GM21825 (cell line): ENCODE results near the gene INSYN2A.

Source experiments
- ATAC-seq: cut with Tn5 transposase; IDR thresholded peaks from one replicate; pipeline ENCODE4 v1.9.1; 2021; ENCODE audit warnings: mild to moderate bottlenecking, moderate library complexity; ENCODE audit not compliant: unreplicated experiment

Gene INSYN2A, protein sequence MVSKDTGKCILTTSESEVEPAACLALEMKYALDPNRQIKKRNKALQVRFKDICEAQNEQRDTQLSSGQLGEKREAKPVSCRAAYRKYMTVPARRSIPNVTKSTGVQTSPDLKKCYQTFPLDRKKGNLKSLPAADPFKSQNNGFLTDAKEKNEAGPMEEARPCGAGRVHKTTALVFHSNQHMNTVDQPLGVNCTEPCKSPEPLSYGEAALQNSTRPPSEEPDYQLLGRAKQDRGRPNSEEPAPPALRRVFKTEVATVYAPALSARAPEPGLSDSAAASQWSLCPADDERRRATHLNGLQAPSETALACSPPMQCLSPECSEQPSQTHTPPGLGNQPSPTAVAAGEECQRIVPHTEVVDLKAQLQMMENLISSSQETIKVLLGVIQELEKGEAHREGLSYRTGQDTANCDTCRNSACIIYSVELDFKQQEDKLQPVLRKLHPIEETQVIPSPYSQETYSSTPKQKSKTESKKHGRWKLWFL

GRCh38 chr10:127196282-127197153, at the start of gene INSYN2A:
Gene INSYN2A (minus strand): TSS chr10:127196591. CDS start chr10:127176395, 20,196 bp downstream.
- ATAC-seq, result no peak

- no peak for ATAC-seq
Measured at GRCh38 chr10:127245456-127245855, 49.1 kb upstream of the INSYN2A start.

- no peak for ATAC-seq
Measured at GRCh38 chr10:127243490-127244272, 47.3 kb upstream of the INSYN2A start.

DNA sequence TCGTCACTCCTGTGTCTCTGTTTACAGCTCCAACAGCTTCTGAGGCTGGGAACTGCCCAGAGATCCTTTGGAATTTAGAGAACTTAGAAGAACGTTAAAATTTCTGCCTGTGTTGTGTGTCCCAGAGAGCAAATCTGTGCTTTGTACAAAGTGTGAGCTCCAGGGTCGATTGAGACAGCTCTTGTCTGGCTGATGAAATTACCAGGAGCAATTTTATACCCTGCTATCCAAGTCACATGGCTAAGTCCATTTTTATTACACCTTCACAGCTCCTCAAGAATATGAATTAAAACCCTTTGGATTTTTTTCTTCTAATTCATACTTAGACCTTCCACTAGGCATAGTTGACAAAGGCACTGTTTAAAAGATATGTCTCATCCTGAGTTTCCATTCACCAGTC, 46.5 kb upstream of the INSYN2A start:
- ATAC-seq, result no peak

DNA sequence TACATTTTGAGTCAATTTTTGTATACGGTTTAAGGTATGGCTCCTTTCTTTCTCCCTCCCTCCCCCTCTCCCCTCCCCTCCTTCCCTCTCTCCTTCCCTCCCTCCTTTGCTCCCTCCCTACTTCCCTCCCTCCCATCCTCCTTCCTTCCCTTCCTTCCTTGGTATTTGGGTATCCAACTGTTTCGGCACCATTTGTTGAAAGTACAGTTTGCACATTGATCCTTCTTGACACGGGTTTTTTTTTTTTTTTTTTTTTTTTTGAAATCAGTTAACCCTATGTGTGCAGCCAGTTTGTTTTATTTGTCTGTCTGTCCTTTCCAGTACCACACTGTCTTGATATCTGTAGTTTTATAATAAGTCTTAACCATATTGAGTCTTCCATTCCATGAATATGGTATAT, 39.9 kb upstream of the INSYN2A start:
- ATAC-seq, result no peak

DNA sequence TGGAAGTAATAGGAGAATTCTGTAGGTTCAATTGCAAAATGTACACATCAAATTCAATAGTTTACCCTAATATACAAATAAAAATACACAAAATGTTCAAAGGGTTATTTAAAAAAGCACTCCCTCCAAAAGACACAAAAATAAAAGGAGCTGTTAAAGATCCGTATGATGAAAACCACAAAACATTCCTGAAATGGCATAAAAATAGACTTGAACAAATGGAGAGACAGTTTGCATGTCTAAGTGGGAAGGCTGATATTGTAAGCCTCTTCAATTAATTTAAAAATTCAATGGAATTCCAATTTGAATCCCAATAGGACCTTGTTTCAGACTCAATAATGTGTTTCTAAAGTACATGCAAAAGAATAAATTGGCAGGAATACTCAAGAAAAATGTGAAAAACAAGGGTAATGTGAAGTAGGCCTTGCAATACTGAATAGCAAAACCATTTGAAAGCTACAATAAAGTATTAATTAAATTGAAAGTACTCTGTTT, 38.0 kb upstream of the INSYN2A start:
- no peak for ATAC-seq

GRCh38 chr10:127228195-127228787, 31.9 kb upstream of the INSYN2A start:
- no peak for ATAC-seq

- ATAC-seq, result no peak
Measured at GRCh38 chr10:127227663-127228062, 31.3 kb upstream of the INSYN2A start.

GRCh38 chr10:127227027-127227426, 30.6 kb upstream of the INSYN2A start:
- ATAC-seq, result no peak

- ATAC-seq, result no peak
Measured at GRCh38 chr10:127221281-127221680, 24.9 kb upstream of the INSYN2A start.

GRCh38 chr10:127218658-127219057, 22.3 kb upstream of the INSYN2A start:
- no peak for ATAC-seq

GRCh38 chr10:127216786-127217185, 20.4 kb upstream of the INSYN2A start:
- no peak for ATAC-seq

DNA sequence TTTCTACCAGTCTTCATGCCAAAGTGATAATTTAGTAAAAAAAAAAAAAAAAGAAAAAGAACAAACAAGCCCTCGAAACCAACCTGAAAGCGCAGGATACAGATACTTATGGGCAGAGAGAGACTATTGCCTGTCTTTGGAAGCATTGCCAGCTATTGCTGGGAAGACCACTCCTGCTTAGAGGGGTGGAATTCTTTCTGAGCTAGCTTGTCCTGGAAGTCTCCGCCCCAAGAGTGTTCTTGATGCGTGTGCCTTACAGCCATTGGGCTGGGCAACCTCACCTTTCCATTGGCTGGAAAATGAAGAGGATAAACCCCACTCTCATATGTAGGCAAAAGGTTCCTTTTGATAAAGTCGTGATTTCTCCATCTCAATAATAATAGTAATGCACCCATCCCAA, 19.9 kb upstream of the INSYN2A start:
- ATAC-seq, result no peak

- no peak for ATAC-seq
Measured at GRCh38 chr10:127215866-127216265, 19.5 kb upstream of the INSYN2A start.

DNA sequence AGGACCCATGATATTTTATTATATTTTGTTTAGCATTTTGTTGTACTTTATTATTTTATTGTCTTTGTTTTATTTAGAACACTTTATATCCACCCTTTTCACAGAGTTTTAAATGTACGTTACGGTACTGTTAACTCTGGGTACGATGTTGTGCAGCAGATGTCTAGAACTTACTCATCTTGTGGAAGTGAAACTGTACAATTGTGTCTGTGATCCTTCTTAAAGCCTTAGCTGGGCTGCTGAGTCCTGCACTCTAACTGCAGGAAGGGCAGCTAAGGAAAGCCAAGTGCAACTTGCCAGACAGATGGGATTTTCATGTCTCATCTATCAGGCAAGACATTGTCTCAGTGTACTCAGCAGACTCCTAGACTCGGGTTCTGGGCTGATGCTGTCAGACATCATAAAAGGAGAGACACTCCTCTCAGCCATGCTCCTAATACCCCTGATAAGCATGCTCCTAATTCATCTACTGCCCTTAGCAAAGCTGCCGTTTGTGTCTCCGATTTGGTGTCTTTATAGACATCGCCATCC, 14.6 kb upstream of the INSYN2A start:
- no peak for ATAC-seq

- ATAC-seq, result no peak
Measured at GRCh38 chr10:127207081-127207480, 10.7 kb upstream of the INSYN2A start.

GRCh38 chr10:127203067-127203466, 6.7 kb upstream of the INSYN2A start:
- no peak for ATAC-seq

GRCh38 chr10:127200646-127201045, 4.3 kb upstream of the INSYN2A start:
- no peak for ATAC-seq

- no peak for ATAC-seq
Measured at GRCh38 chr10:127198721-127199120, 2.3 kb upstream of the INSYN2A start.

- no peak for ATAC-seq
Measured at GRCh38 chr10:127198307-127198706, 1.9 kb upstream of the INSYN2A start.
